Astrocyte (in vitro differentiated cells and primary cell): ENCODE results near the gene TMEM234.

Experiments
- EZH2 ChIP-seq: IDR thresholded peaks from 2 replicates; pipeline ENCODE4 v1.6.1; 2012; ENCODE audit warnings: mild to moderate bottlenecking, low read length, inconsistent platforms; ENCODE audit not compliant: insufficient read depth
- TF ChIP-seq, protein P1 (sequence below): IDR thresholded peaks from 2 replicates; pipeline ENCODE4 v1.5.1; 2011; ENCODE audit warnings: low read depth, mild to moderate bottlenecking, inconsistent platforms, low read length, moderate library complexity; ENCODE audit not compliant: insufficient read depth

DNA sequence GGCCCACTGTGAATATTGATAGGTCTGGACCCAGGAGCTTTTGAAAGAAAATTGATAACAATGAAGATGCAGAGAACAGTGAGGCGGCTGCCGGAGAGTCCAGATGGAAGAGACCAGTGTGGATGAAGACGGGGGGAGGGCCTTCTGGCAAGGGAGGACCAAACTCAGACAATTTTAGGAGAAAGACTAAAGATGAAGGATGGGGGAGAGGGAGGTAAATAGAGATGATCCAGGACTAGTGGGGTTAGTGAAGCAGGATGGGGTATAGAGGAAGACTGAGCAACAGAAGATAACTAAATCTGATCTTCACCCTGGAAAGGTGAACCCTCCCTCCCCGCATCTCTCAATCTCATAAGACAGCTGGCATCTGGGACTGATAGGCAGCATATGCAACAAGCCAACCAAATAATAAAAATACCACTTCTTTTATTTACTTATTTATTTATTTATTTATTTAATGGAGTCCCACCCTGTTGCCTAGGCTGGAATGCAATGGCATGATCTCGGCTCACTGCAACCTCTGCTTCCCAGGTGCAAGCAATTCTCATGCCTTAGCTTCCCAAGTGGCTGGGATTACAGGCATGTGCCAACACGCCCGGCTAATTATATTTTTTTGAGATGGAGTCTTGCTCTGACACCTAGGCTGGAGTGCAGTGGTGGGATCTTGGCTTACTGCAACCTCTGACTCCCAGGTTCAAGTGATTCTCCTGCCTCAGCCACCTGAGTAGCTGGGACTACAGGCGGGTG, 10.6 kb upstream of the TMEM234 start:
- TF ChIP-seq, protein P1, sequence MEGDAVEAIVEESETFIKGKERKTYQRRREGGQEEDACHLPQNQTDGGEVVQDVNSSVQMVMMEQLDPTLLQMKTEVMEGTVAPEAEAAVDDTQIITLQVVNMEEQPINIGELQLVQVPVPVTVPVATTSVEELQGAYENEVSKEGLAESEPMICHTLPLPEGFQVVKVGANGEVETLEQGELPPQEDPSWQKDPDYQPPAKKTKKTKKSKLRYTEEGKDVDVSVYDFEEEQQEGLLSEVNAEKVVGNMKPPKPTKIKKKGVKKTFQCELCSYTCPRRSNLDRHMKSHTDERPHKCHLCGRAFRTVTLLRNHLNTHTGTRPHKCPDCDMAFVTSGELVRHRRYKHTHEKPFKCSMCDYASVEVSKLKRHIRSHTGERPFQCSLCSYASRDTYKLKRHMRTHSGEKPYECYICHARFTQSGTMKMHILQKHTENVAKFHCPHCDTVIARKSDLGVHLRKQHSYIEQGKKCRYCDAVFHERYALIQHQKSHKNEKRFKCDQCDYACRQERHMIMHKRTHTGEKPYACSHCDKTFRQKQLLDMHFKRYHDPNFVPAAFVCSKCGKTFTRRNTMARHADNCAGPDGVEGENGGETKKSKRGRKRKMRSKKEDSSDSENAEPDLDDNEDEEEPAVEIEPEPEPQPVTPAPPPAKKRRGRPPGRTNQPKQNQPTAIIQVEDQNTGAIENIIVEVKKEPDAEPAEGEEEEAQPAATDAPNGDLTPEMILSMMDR: no peak
- TF ChIP-seq EZH2: no peak
